Activated CD4-positive, CD25-positive, alpha-beta regulatory T cell (primary cell): ENCODE data around the gene MAPK1.
"Not testable (repeated sequence)": the region's sequence is repeated elsewhere in the genome, so short reads cannot be mapped to it uniquely, and the experiment has no call there.

Source experiments
- DNase-seq, 4 experiments: peaks; one replicate each; lab custom pipeline; 2025; lab: John Stamatoyannopoulos, UW

MAPK1 gene

GRCh38 chr22:21754523-21754922, 112.9 kb downstream of the MAPK1 start:
- DNase-seq, result no peak

DNA sequence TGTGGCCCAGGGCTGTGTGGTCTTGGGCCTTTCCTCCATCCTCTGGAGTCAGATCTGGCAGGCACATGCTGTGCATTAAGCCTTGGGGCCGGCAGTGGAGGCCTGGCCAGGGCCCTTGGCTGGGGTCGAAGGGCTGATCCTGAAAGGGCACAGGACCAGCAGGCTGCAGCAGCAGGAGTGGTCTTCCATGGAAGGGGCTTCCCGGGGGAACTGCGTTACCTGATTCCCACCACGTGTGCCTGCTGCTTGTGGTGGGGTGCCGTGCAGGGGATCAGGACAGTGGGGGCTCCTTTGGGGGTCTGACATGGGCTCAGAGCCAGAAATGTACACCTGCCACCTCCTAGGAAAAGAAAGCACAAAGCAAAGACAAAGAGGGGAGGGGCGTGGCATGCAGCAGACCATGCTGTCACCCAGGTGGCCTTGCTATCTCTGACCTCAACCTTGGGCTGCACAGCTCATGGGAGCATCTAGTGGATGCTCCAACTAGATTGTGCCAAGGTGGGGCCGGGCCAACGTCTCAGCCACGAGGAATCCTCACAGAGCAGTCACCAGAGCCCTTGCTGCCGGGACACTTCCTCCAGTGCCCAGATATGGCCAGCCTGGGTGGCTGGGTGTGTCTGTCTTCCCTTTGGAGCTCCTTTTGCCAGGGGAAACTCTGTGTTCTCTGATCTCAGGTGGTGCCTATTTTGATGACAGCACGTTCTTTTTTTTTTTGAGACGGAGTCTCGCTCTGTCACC, 113.9 kb downstream of the MAPK1 start:
- no peak for DNase-seq

DNA sequence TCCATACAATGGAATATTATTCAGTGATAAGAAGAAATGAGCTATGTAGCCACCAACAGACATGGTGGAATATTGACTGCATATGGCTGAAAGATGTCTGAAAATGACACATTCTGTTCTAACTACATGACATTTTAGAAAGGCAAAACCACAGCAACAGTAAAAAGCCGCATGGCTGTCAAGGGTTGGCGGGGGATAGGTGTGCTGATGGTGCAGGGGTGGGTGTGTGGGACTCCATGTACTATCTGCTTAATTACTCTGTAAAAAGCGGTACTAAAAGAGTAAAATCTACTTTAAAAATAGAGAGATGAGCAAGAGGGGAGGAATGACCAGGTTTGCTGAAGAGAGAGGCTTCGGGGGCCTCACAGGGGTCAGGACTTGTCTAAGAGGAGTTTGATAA, 115.2 kb downstream of the MAPK1 start:
- no peak for DNase-seq

DNA sequence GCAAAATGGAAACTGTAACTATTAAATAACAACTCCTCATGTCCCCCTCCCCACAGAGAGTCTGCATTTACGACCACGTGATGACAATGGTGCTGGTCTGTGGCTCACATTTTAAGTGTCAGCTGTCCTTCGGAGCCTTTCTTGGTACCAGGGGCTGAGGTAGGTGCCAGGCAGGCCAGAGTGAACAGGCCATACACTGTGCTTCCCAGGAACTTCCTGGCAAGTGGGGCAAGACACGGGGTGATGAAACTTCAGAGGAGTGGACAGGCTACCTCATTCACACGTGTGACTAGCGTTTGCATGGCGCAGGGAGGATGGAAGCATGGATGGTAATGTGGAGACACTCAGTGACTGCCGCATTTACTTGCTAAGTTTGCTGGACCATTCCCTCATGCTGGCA, 121.5 kb downstream of the MAPK1 start:
- no peak for DNase-seq

GRCh38 chr22:21744917-21745316, 122.5 kb downstream of the MAPK1 start:
- not testable (repeated sequence) for DNase-seq

- DNase-seq, result no peak
Observed at GRCh38 chr22:21741790-21742189, 125.7 kb downstream of the MAPK1 start.

- no peak for DNase-seq
Observed at GRCh38 chr22:21741059-21741458, 126.4 kb downstream of the MAPK1 start.

- no peak for DNase-seq
Observed at GRCh38 chr22:21739828-21740377, 127.5 kb downstream of the MAPK1 start.

- no peak for DNase-seq
Observed at GRCh38 chr22:21738966-21739365, 128.5 kb downstream of the MAPK1 start.

DNA sequence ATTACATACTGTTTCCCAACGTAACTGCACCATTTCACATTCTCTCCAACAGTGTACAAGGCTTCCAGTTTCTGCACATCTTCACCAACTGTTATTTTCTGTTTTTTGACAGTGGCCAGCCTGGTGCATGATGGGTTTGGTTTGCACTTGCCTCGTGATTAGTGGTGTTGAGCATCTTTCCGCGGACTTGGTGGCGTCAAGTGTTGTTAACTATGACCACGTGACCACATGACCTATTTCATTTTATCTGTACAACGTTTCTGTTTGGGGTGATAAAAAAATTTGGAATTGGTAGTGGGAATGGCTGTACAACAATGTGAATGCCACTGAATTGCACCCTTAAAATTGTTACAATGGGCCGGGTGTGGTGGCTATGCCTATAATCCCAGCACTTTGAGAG, 129.4 kb downstream of the MAPK1 start:
- DNase-seq, result no peak

GRCh38 chr22:21736948-21737347, 130.5 kb downstream of the MAPK1 start:
- DNase-seq, result no peak

- DNase-seq, result no peak
Observed at GRCh38 chr22:21736084-21736642, 131.3 kb downstream of the MAPK1 start.

GRCh38 chr22:21735200-21736083, 132.0 kb downstream of the MAPK1 start, which contains the start of gene YPEL1:
TSS of gene YPEL1 (minus strand) at chr22:21735794. CDS start at chr22:21710744, 25,050 bp downstream.
- peak; percentile 83 to 96 (median 91) for DNase-seq

DNA sequence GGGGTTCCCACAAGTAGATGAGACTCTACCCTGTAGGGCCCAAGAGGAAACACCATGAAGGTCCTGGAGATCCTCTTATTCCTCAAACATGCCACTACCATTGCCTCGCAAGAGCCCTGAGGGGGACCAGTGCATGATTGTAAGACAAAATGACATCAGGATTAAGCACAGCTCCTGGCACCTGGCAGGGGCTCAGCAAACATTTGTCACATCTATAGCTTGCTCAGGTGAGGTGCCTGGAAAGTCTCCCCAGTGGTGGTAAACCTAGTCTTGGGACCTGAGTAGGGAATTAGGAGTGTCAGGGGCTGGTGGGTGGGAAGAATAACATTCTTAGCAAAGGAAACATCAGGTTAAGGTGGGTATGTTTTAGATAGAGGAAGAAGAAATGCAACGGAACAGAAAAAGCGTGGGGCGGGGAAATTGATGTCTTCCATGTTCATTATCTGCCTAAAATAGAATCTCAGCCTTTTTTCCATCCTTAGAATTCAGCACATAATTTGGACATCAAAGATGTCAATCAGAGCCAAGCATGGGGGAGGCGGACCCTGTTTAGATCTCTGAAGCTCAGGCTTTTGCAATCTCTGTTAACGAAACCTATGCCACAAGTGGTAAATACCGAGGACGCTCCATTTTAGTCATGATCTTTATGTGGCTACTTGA, 132.8 kb downstream of the MAPK1 start:
- DNase-seq, result no peak

- no peak for DNase-seq
Observed at GRCh38 chr22:21731503-21731902, 135.9 kb downstream of the MAPK1 start.

DNA sequence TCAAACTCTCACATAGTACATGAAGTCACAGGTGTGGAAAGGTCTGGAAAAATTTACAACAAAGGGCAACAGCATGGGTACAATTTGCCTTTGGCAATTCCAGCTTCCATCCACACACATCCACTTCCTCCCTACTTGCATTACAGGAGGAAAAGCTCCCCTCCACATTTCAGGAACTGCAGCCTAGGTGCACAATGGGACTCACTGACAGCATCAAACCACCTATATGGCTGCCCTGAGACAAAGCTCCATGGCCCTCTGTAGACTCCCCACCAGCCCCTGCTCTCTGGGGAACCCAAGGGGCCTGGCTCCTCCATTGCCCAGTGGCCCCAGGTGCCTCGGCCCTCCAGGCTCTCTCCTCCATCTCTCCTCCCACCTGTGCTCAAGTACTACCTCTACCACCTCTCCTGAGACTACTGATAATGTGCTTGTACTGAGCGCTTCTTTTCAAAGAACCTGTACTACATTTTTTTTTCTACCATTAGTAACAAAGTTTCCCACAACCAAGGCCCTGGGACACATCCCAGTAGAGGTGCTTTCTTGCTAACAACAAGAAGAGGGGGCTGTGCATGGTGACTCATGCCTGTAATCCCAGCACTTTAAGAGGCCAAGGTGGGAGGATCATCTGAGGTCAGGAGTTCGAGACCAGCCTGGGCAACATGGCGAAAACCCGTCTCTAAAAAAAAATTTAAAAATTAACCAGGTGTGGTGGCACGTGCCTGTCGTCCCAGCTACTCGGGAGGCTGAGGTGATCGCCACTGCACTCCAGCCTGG, 136.7 kb downstream of the MAPK1 start:
- no peak for DNase-seq

GRCh38 chr22:21729184-21729583, 138.3 kb downstream of the MAPK1 start:
- DNase-seq, result not testable (repeated sequence)

GRCh38 chr22:21728270-21728669, 139.2 kb downstream of the MAPK1 start:
- DNase-seq, result no peak

DNA sequence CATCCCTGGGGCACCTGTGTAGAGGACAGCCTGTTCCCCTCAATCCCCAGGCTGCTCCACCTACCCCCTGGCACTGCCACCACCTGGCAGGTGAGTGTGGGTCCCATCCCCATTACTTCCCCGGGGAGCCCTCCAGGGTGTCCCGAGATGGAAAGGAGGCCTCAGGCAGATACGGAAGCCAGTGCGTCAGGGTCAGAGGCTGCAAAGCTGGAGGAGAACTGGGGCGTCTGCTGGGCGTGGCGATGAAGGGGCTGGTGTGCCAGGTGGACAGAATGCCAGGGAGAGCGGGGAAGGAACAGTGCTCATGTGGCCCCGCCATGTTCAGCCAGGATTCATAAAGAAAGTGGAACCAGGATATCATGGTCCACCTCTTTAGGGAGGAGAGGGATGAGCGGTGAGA, 139.7 kb downstream of the MAPK1 start:
- no peak for DNase-seq

GRCh38 chr22:21727159-21727558, 140.3 kb downstream of the MAPK1 start:
- no peak for DNase-seq

DNA sequence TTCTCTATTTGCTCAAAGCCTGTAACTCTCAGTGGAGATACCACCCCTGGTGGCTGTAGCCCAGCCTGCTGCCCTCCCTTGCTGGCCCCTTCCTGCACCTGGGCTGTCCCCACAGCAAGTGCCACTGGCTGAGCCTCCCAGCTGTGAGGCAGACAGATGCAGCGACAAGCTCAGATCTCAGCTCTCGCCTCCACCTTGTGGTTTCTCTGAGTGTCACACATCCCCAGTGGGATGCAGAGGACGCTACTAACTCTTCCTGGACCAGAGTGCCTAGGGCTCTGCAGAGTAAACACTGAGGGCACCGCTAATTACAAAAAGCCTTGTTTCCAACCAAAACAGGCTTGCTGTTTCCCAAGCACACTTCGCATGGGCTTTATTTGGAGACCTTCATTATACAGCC, 140.8 kb downstream of the MAPK1 start:
- DNase-seq, result no peak
